ENCODE measurements around the gene FUS.
A peak's percentile ranks its signal among the peaks of the same experiment; 100 is the strongest.
"Not testable (repeated sequence)": the region's sequence is repeated elsewhere in the genome, so short reads cannot be mapped to it uniquely, and the experiment has no call there.

Gene FUS

GRCh38 chr16:31144418-31144817 lies 35.5 kb upstream of the FUS start:
- not testable (repeated sequence) for DNase-seq

GRCh38 chr16:31145398-31145990 lies 34.4 kb upstream of the FUS start:
- DNase-seq = no peak

GRCh38 chr16:31147574-31147973 lies 32.4 kb upstream of the FUS start:
- no peak for DNase-seq

- DNase-seq = no peak
Measured at GRCh38 chr16:31148281-31148728, 31.6 kb upstream of the FUS start.

- no peak for DNase-seq
Measured at GRCh38 chr16:31148896-31149295, 31.0 kb upstream of the FUS start.

GRCh38 chr16:31149332-31149731 lies 30.6 kb upstream of the FUS start:
- no peak for DNase-seq

- DNase-seq = no peak
Measured at GRCh38 chr16:31149894-31150890, 29.7 kb upstream of the FUS start, which contains the start of gene PRSS36. Gene PRSS36, minus strand, starts transcription at chr16:31150066. Its CDS starts 31 bp downstream, at chr16:31150035.

- not testable (repeated sequence) for DNase-seq
Measured at GRCh38 chr16:31150976-31151375, 29.0 kb upstream of the FUS start.

GRCh38 chr16:31157136-31157535 lies 22.8 kb upstream of the FUS start:
- DNase-seq = no peak

- DNase-seq = no peak
Measured at GRCh38 chr16:31167315-31167714, 12.6 kb upstream of the FUS start.

- no peak for DNase-seq
Measured at GRCh38 chr16:31168848-31169247, 11.1 kb upstream of the FUS start.

GRCh38 chr16:31170048-31170447 lies 9.9 kb upstream of the FUS start:
- not testable (repeated sequence) for DNase-seq

- peak; percentile 97 for DNase-seq
Measured at GRCh38 chr16:31177136-31177535, 2.8 kb upstream of the FUS start.

- DNase-seq = no peak
Measured at GRCh38 chr16:31179219-31179746, 656 bp upstream of the FUS start.

GRCh38 chr16:31181102-31181830 lies 1.3 kb downstream of the FUS start:
- no peak for DNase-seq

GRCh38 chr16:31182391-31182790 lies 2.5 kb downstream of the FUS start:
- no peak for DNase-seq

- no peak for DNase-seq
Measured at GRCh38 chr16:31183432-31184428, 3.8 kb downstream of the FUS start.

GRCh38 chr16:31184888-31185287 lies 4.9 kb downstream of the FUS start:
- no peak for DNase-seq

- no peak for DNase-seq
Measured at GRCh38 chr16:31185339-31185738, 5.4 kb downstream of the FUS start.

GRCh38 chr16:31186176-31186575 lies 6.2 kb downstream of the FUS start:
- DNase-seq = no peak

- DNase-seq = no peak
Measured at GRCh38 chr16:31186930-31187807, 7.2 kb downstream of the FUS start.
